Measurements from ENCODE around the gene MSH6.
A peak's percentile ranks its signal among the peaks of the same experiment; 100 is the strongest.

MSH6 gene

DNA sequence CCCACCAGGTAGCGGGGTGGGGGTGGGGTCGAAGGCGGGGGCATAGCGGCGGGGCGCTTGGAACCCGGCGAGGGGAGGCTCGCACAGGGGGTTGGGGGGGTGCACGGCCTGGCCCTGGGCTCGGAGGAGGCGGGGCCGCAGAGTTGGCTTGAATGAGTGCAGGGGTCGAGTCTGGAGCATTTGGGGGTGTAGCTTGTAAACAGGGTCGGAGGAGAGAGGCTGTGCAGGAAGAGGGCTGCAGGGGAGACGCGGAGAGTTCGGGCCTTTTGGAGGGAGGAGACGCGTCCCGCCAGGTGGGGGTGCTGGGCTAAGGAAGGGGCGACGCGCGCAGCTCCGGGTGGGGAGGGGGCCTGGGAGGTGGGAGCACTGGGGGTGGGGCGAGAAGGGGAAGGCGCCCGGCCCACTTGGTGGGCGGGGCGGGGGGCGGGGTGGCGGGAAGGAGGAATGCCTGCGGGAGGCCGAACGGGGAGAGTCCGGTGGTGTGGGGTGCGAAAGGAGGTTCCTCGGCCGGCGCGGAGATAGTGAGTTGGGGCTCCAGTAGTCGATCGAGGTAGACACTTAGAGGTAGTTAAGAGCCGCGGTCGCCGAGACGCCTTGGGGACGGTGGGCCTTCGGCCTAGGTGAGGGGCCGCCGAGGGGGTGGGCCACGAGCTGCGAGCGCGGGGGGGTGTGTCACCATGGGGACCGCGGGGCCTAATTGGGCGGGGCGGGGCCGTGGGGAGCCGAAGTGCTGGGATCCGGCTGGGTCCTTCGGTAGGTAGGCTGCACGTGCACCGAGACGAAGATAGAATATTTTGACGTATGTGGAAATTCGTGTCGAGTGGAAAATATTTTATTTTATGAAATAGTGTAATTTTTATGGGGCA lies 774 bp downstream of the MSH6 start:
- peak overlapping the region; percentile 89 for H3K27ac ChIP-seq
- TF ChIP-seq, protein P1, sequence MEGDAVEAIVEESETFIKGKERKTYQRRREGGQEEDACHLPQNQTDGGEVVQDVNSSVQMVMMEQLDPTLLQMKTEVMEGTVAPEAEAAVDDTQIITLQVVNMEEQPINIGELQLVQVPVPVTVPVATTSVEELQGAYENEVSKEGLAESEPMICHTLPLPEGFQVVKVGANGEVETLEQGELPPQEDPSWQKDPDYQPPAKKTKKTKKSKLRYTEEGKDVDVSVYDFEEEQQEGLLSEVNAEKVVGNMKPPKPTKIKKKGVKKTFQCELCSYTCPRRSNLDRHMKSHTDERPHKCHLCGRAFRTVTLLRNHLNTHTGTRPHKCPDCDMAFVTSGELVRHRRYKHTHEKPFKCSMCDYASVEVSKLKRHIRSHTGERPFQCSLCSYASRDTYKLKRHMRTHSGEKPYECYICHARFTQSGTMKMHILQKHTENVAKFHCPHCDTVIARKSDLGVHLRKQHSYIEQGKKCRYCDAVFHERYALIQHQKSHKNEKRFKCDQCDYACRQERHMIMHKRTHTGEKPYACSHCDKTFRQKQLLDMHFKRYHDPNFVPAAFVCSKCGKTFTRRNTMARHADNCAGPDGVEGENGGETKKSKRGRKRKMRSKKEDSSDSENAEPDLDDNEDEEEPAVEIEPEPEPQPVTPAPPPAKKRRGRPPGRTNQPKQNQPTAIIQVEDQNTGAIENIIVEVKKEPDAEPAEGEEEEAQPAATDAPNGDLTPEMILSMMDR (conservative IDR thresholded peaks at IDR 0.05), result no peak

DNA sequence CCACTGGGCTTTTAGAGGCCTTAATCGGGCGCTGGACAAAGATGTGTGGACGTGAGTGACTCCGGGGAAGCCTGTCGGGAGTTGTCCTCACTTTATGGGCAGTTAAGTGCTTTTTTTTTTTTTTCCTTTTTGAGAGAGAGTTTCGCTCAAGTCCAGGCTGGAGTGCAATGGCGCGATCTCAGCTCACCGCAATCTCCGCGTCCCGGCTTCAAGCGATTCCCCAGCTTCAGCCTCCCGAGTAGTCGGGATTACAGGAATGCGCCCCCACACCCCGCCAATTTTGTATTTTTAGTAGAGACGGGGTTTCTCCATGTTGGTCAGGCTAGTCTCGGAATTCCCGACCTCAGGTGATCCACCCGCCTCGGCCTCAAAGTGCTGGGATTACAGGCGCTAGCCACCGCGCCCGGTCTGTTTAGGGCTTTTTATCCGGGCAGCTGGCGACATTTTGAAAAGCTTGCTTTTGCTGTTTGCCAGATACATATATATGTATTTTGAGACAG lies 1.5 kb downstream of the MSH6 start:
- peak overlapping the region; percentile 89 for H3K27ac ChIP-seq
- TF ChIP-seq, protein P1 (conservative IDR thresholded peaks at IDR 0.05), result no peak

DNA sequence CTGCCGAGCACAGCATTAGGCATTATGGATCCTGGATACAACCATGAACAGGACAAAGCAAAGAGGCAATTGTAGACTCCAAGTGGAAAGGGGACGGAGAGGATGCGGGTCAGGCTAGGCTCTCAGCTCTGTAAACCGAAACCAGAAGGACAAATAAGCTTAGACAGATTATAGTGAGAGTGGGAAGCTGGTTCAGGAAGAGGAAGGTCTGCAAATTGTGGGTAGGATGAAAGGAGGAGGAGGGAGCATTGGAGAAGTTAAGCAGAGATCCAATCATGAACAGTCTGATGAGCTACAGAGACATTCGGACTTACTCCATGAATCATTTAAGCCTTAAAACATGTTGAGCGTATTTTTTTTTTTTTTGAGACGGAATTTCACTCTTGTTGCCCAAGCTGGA lies 3.0 kb downstream of the MSH6 start:
- H3K27ac ChIP-seq, result no peak overlapping the region
- TF ChIP-seq, protein P1 (conservative IDR thresholded peaks at IDR 0.05), result no peak

DNA sequence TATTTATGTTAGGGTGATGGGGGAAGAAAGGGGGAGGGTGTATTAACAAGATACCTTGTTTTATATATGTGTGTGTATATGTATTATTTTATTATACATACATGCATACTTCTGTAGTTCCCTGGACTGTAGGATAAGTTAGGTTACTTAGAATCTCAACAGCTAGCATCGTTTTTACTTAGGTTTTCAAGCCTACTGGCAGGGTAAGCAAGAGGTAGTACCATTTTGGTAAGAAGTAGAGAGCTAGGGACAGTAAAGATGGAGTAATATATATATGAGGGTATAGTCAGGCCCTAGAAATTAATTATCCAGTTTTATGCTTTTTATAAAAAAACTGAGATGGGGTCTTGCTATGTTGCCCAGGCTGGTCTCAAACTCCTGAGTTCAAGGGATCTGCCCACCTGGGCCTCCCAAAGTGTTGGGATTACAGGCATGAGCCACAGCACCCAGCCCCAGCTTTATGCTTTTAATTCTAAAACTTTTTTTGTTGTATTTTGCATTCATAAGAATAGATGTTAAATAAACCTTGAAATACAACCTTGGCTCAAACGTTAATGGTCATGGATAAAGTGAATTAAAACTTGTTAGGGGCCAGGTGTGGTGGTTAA lies 13.2 kb downstream of the MSH6 start:
- TF ChIP-seq, protein P1 (conservative IDR thresholded peaks at IDR 0.05), result no peak
- H3K27ac ChIP-seq, result no peak overlapping the region

DNA sequence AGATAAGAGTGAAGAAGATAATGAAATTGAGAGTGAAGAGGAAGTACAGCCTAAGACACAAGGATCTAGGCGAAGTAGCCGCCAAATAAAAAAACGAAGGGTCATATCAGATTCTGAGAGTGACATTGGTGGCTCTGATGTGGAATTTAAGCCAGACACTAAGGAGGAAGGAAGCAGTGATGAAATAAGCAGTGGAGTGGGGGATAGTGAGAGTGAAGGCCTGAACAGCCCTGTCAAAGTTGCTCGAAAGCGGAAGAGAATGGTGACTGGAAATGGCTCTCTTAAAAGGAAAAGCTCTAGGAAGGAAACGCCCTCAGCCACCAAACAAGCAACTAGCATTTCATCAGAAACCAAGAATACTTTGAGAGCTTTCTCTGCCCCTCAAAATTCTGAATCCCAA lies 15.7 kb downstream of the MSH6 start:
- TF ChIP-seq, protein P1 (conservative IDR thresholded peaks at IDR 0.05), result no peak
- H3K27ac ChIP-seq, result no peak overlapping the region

DNA sequence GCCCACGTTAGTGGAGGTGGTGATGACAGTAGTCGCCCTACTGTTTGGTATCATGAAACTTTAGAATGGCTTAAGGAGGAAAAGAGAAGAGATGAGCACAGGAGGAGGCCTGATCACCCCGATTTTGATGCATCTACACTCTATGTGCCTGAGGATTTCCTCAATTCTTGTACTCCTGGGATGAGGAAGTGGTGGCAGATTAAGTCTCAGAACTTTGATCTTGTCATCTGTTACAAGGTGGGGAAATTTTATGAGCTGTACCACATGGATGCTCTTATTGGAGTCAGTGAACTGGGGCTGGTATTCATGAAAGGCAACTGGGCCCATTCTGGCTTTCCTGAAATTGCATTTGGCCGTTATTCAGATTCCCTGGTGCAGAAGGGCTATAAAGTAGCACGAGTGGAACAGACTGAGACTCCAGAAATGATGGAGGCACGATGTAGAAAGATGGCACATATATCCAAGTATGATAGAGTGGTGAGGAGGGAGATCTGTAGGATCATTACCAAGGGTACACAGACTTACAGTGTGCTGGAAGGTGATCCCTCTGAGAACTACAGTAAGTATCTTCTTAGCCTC lies 16.2 kb downstream of the MSH6 start:
- H3K27ac ChIP-seq, result no peak overlapping the region
- TF ChIP-seq, protein P1 (conservative IDR thresholded peaks at IDR 0.05), result no peak

DNA sequence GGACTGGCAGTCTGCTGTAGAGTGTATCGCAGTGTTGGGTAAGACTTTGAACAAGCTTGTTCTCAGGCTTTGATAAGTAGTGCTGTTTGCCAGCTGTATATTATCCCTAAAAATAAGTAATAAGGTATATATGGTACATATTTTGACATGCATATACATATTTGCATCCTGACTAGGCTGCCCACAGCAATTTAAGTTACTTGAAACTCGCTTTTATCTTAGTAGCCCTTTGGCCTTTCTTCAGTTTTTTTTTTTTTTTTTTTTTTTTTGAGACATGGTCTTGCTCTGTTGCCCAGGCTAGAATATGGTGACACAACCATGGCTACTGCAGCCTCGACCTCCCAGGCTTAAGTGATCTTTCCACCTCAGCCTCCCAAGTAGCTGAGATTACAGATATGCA lies 18.2 kb downstream of the MSH6 start:
- no peak overlapping the region for H3K27ac ChIP-seq
- TF ChIP-seq, protein P1 (conservative IDR thresholded peaks at IDR 0.05), result no peak

Data from VCaP (cell line).